Left ventricle myocardium superior (tissue), 1 donor: Measurements from ENCODE around the gene RAD21L1. TPM values are rescaled to one million over a fixed set of nuclear protein-coding genes. Genes with fewer than 3 reads are reported as not detected.

Experiments used
- ATAC-seq: fragments of 200-7000 bp; cut with Tn5 transposase; one replicate; pipeline ENCODE4 v1.9.1; 2020; ENCODE audit warnings: mild to moderate bottlenecking, moderate library complexity
- DNase-seq: peaks from one replicate; pipeline ENCODE4 v3.0.0-alpha.2; 2020
- intact Hi-C: fragments of 100-400 bp; cut with micrococcal nuclease; formaldehyde crosslinking; loops from one replicate; pipeline ENCODE4 v1.11.0; 2022
- total RNA-seq: library from RNA; stranded (reverse); fragmentation: NEBNext Ultra II Directional; extraction: Animal tissue kit (Norgen Biotek cat#: 25700); gene quantifications from one replicate; pipeline ENCODE4 v1.2.1, GENCODE V29; 2021
- donor health status: DM: no; HTN: yes; CAD: no; lungs with severe emphysema.

Gene RAD21L1
- total RNA-seq, 1 donor from 2014 or later: not detected

- intact Hi-C loops: no loop called here
- DNase-seq: no peak
- no peak for ATAC-seq
Observed at GRCh38 chr20:1265916-1266166, 40.0 kb downstream of the RAD21L1 start.

- intact Hi-C loops: no loop called here
- peak; percentile 97 for ATAC-seq
- DNase-seq: peak; percentile 87
Observed at GRCh38 chr20:1266167-1266973, 40.5 kb downstream of the RAD21L1 start, which contains the start of gene SNPH. SNPH (plus strand) TSS chr20:1266294; CDS start chr20:1296240, 29,946 bp downstream.

- DNase-seq (no peak), ATAC-seq (no peak)
- intact Hi-C loops: no loop called here
Observed at GRCh38 chr20:1267161-1267560, 41.3 kb downstream of the RAD21L1 start.

GRCh38 chr20:1267809-1268374 lies 42.0 kb downstream of the RAD21L1 start:
- DNase-seq (no peak), ATAC-seq (no peak)
- intact Hi-C loops: no loop called here

GRCh38 chr20:1269235-1269634 lies 43.4 kb downstream of the RAD21L1 start:
- intact Hi-C loops: no loop called here
- DNase-seq: no peak
- no peak for ATAC-seq

GRCh38 chr20:1269850-1270249 lies 44.0 kb downstream of the RAD21L1 start:
- intact Hi-C loops: no loop called here
- no peak for ATAC-seq
- no peak for DNase-seq

GRCh38 chr20:1272368-1273100 lies 46.7 kb downstream of the RAD21L1 start:
- no peak for ATAC-seq

GRCh38 chr20:1273366-1273765 lies 47.5 kb downstream of the RAD21L1 start:
- ATAC-seq: no peak
- DNase-seq: no peak
- intact Hi-C loops: no loop called here

More at GRCh38 chr20:1272368-1273100, 46.7 kb downstream of the RAD21L1 start:
- DNase-seq: no peak
- intact Hi-C loops: no loop called here

GRCh38 chr20:1274485-1275311 lies 48.9 kb downstream of the RAD21L1 start:
- intact Hi-C loops: no loop called here
- DNase-seq (no peak), ATAC-seq (peak; percentile 29)

GRCh38 chr20:1275919-1276318 lies 50.1 kb downstream of the RAD21L1 start:
- intact Hi-C loops: no loop called here
- ATAC-seq: no peak
- DNase-seq: no peak

GRCh38 chr20:1277529-1278322 lies 51.9 kb downstream of the RAD21L1 start:
- intact Hi-C loops: no loop called here
- ATAC-seq: no peak
- no peak for DNase-seq

GRCh38 chr20:1278993-1279392 lies 53.1 kb downstream of the RAD21L1 start:
- intact Hi-C loops: no loop called here
- no peak for DNase-seq
- no peak for ATAC-seq

- peak; percentile 64 for ATAC-seq
- intact Hi-C loops: no loop called here
- DNase-seq: no peak
Observed at GRCh38 chr20:1280195-1281102, 54.6 kb downstream of the RAD21L1 start.

- intact Hi-C loops: no loop called here
- no peak for DNase-seq
- peak; percentile 77 for ATAC-seq
Observed at GRCh38 chr20:1281279-1282057, 55.6 kb downstream of the RAD21L1 start.

GRCh38 chr20:1282966-1283365 lies 57.1 kb downstream of the RAD21L1 start:
- ATAC-seq: no peak
- intact Hi-C loops: no loop called here
- DNase-seq: no peak

GRCh38 chr20:1283522-1284510 lies 58.0 kb downstream of the RAD21L1 start:
- intact Hi-C loops: no loop called here
- ATAC-seq (no peak), DNase-seq (no peak)
